ENCODE measurements around the gene PPP2R5A.

- no peak for TF ChIP-seq EZH2 (IDR thresholded peaks at IDR 0.05)
- no peak for TF ChIP-seq POLR2AphosphoS5 (IDR thresholded peaks at IDR 0.05; ENCODE audit: borderline replicate concordance, low read depth, low read length)
- no peak for TF ChIP-seq FOXP2 (optimal IDR thresholded peaks at IDR 0.05; ENCODE audit: control extremely low read depth, extremely low read length, insufficient read depth)
Measured at GRCh38 chr1:212353181-212353580, 68.0 kb downstream of the PPP2R5A start.

Data from SK-N-MC (cell line).